Stimulated activated CD4-positive, alpha-beta T cell treated with anti-CD3 and anti-CD28 coated beads, Interleukin-4, amount 100 ng/mL, for 4 hours (primary cell): ENCODE data around the gene AK8.
A peak's percentile ranks its signal among the peaks of the same experiment; 100 is the strongest.

Source experiments
- DNase-seq, 2 experiments: peaks; one replicate each; pipeline ENCODE4 v3.0.0-alpha.2; 2020

The AK8 gene

GRCh38 chr9:132877824-132878694 is at the start of gene AK8:
Gene AK8, minus strand, starts transcription at chr9:132878284. Its CDS starts 29 bp downstream, at chr9:132878255.
- DNase-seq, result peak; percentile 74 to 77

GRCh38 chr9:132927704-132928103 is 49.6 kb upstream of the AK8 start:
- DNase-seq, result no peak

- DNase-seq, result no peak
Measured at GRCh38 chr9:132923346-132923902, 45.3 kb upstream of the AK8 start.

- DNase-seq, result no peak
Measured at GRCh38 chr9:132919614-132920268, 41.7 kb upstream of the AK8 start.

GRCh38 chr9:132914924-132915323 is 36.8 kb upstream of the AK8 start:
- no peak for DNase-seq

- no peak for DNase-seq
Measured at GRCh38 chr9:132912131-132912530, 34.0 kb upstream of the AK8 start.

GRCh38 chr9:132910376-132910775 is 32.3 kb upstream of the AK8 start:
- DNase-seq, result no peak

GRCh38 chr9:132909311-132909710 is 31.2 kb upstream of the AK8 start:
- no peak for DNase-seq

GRCh38 chr9:132908635-132909034 is 30.6 kb upstream of the AK8 start:
- no peak for DNase-seq

- DNase-seq, result no peak
Measured at GRCh38 chr9:132905726-132906125, 27.6 kb upstream of the AK8 start.

GRCh38 chr9:132903574-132904492 is 25.7 kb upstream of the AK8 start:
- no peak for DNase-seq

GRCh38 chr9:132901858-132902831 is 24.1 kb upstream of the AK8 start:
- DNase-seq, result peak; percentile 57 to 58

GRCh38 chr9:132898051-132898450 is 20.0 kb upstream of the AK8 start:
- no peak for DNase-seq

- no peak for DNase-seq
Measured at GRCh38 chr9:132896906-132897305, 18.8 kb upstream of the AK8 start.

GRCh38 chr9:132896264-132896663 is 18.2 kb upstream of the AK8 start:
- DNase-seq, result no peak

- no peak for DNase-seq
Measured at GRCh38 chr9:132894862-132895835, 17.1 kb upstream of the AK8 start.

- DNase-seq, result no peak
Measured at GRCh38 chr9:132894346-132894745, 16.3 kb upstream of the AK8 start.

- no peak for DNase-seq
Measured at GRCh38 chr9:132892400-132892799, 14.3 kb upstream of the AK8 start.

GRCh38 chr9:132888151-132888550 is 10.1 kb upstream of the AK8 start:
- no peak for DNase-seq
